Upper lobe of right lung (tissue), 1 donor: ENCODE measurements around the gene COL15A1. TPM values are rescaled to one million over a fixed set of nuclear protein-coding genes. Genes with fewer than 3 reads are reported as not detected.

ENCODE experiments used
- ATAC-seq: fragments of 200-7000 bp; cut with Tn5 transposase; one replicate; pipeline ENCODE4 v1.9.1; 2020; ENCODE audit warnings: mild to moderate bottlenecking, moderate library complexity
- DNase-seq: peaks from one replicate; pipeline ENCODE4 v3.0.0-alpha.2; 2020
- H3K27ac ChIP-seq: fragments of 200-600 bp; one replicate; pipeline ENCODE4 v1.8.0; 2022
- H3K27me3 ChIP-seq: fragments of 200-600 bp; one replicate; pipeline ENCODE4 v1.8.0; 2022; ENCODE audit warnings: mild to moderate bottlenecking
- H3K36me3 ChIP-seq: fragments of 200-600 bp; one replicate; pipeline ENCODE4 v1.8.0; 2022
- H3K4me1 ChIP-seq: fragments of 200-600 bp; one replicate; pipeline ENCODE4 v1.8.0; 2022
- H3K4me3 ChIP-seq: fragments of 200-600 bp; one replicate; pipeline ENCODE4 v1.8.0; 2022; ENCODE audit warnings: mild to moderate bottlenecking
- H3K9me3 ChIP-seq: fragments of 200-600 bp; one replicate; pipeline ENCODE4 v1.8.0; 2022
- intact Hi-C: fragments of 100-400 bp; cut with DNase I; formaldehyde crosslinking; loops from one replicate; pipeline ENCODE4 v1.11.0; 2022
- total RNA-seq: library from RNA; stranded (reverse); fragmentation: NEBNext Ultra II Directional; extraction: Animal tissue kit (Norgen Biotek cat#: 25700); gene quantifications from one replicate; pipeline ENCODE4 v1.2.1, GENCODE V29; 2021
- TF ChIP-seq, protein P1 (sequence below): fragments of 200-600 bp; IDR thresholded peaks from one replicate; pipeline ENCODE4 v1.8.0; 2022; ENCODE audit warnings: antibody characterized with exemption
- donor health status: DM: no; HTN: yes; CAD: no; lungs with severe emphysema.

Gene COL15A1
- total RNA-seq, 1 donor from 2014 or later: 8.0 TPM

DNA sequence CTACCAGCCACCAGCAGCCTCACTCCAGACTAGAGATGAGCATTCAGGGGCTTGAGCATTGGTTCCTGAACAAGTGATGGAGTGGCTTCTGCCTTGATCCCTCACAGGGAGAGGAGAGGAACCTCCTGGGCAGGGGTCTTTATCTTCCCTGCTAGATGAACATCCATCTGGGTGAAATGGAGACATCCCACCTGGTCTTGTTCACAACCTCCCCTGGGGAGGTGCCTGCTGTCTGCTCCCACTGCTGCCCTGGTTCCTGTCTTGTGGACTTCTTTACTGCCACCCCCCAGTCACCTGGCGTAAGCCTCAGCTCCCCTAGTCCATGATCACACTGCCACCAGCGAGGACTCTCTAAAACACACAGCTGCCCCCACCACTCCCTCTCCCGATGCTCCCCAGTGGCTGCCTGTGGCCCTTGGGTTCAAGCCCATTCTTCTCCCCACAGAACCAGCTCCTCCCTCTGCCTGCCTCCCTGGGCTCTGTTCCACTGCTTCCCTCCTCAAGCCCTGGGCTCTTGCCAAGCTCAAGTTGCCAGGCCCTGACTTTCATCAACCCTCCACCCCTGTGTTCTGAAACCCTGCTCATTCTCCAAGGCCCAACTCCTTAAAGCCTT, 51.5 kb downstream of the COL15A1 start:
- no peaks in the 10 kb centered on the region for H3K36me3 ChIP-seq
- TF ChIP-seq, protein P1, sequence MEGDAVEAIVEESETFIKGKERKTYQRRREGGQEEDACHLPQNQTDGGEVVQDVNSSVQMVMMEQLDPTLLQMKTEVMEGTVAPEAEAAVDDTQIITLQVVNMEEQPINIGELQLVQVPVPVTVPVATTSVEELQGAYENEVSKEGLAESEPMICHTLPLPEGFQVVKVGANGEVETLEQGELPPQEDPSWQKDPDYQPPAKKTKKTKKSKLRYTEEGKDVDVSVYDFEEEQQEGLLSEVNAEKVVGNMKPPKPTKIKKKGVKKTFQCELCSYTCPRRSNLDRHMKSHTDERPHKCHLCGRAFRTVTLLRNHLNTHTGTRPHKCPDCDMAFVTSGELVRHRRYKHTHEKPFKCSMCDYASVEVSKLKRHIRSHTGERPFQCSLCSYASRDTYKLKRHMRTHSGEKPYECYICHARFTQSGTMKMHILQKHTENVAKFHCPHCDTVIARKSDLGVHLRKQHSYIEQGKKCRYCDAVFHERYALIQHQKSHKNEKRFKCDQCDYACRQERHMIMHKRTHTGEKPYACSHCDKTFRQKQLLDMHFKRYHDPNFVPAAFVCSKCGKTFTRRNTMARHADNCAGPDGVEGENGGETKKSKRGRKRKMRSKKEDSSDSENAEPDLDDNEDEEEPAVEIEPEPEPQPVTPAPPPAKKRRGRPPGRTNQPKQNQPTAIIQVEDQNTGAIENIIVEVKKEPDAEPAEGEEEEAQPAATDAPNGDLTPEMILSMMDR: no peak
- intact Hi-C loops: no loop called here
- no peaks in the 10 kb centered on the region for H3K9me3 ChIP-seq
- ATAC-seq (peak; percentile 24), DNase-seq (peak; percentile 76)
- no peak overlapping the region for H3K4me3 ChIP-seq
- H3K27ac ChIP-seq: no peak overlapping the region
- no peaks in the 10 kb centered on the region for H3K27me3 ChIP-seq
- peaks cover 25% of the 10 kb centered on the region for H3K4me1 ChIP-seq

DNA sequence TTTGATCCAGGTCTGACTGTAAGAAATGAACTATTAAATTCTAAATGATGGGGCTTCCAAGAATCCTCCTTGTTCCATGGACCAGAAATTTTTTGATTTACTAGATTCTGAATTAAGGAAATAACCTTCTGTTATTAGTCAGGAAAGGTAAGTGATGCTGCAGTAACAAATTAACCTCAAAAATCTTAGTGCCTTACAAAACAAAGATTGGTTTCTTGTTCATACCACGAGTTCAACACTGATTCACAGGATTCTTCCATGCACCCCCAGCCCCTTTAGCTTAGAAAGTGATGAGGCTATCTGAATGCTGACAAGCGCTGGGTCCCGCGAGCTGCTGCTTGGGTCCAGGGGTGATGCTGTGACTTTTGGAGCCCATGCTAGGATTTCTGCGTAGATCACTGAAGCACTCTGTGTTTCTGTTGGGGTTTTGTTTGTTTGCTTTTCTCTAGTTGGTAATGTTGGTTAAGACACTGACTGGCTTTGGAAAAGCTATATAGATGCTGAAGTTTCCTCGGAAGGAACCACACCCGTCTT, 52.3 kb downstream of the COL15A1 start:
- Histone ChIP-seq H3K4me3 (no peak overlapping the region), H3K36me3 (no peaks in the 10 kb centered on the region), H3K27me3 (no peaks in the 10 kb centered on the region), H3K27ac (no peak overlapping the region), H3K9me3 (no peaks in the 10 kb centered on the region), H3K4me1 (peaks cover 25% of the 10 kb centered on the region)
- ATAC-seq (no peak), DNase-seq (no peak)
- intact Hi-C loops: no loop called here
- TF ChIP-seq, protein P1: no peak

DNA sequence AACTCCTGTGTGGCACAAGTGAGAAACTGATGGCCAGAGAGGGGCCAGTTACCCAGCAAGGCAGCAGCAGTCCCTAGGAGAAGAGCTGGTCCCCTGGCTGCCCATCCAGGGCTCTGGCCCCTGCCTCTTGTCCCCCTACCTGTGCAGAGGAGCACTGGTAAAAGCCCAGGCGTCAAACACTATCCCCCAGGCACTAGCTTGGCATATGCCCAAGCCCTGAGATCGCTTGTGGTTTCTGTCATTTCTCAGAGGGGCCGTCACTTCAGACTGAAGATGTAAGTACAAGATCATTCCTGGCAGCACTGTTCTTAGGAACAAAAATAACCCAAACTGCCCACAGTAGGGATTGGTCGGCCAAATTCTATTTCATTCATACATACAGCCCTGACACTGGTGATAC, 53.9 kb downstream of the COL15A1 start:
- Histone ChIP-seq H3K36me3 (no peaks in the 10 kb centered on the region), H3K9me3 (no peaks in the 10 kb centered on the region), H3K4me3 (no peak overlapping the region), H3K4me1 (peaks cover 25% of the 10 kb centered on the region), H3K27ac (no peak overlapping the region), H3K27me3 (no peaks in the 10 kb centered on the region)
- no peak for DNase-seq
- ATAC-seq: no peak
- TF ChIP-seq, protein P1: no peak
- intact Hi-C loops: no loop called here

DNA sequence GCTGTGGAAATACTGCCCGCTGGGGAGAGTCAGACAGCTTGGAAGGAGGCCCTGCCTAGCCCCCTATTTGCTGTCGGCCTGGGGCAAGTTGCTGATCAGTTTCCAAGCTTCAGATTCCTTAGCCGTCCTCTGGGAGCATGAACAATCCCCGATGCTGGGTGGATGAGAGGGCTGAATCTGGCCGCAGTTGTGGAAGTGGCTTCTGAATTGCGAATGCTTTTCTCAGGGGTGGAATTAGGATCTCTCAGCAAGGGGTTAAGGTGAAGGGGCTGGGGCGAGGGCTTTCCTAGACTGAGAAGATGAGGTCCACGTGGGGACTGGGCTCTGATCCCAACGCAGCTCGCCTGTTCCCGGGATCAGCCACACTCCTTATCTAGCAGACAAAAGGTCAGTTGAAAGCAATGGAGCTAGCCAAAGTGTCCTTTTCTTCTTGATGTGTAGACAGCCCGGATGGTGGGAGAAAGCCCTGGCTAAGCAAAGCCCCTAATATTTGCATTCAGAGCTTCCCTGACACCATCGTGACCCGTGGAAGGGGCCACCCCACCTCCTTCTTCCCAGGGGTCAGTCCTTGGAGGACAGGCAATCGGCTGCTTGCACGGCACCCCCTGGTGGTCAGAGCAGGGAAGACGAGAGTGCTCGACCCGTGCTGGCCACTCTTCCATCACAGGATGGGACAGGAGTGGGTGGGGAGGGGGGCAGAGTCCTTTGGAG, 54.9 kb downstream of the COL15A1 start:
- H3K4me3 ChIP-seq: no peak overlapping the region
- H3K4me1 ChIP-seq: peaks cover 20% of the 10 kb centered on the region
- H3K27ac ChIP-seq: peak overlapping the region; percentile 32
- H3K36me3 ChIP-seq: no peaks in the 10 kb centered on the region
- H3K27me3 ChIP-seq: no peaks in the 10 kb centered on the region
- intact Hi-C loops: no loop called here
- TF ChIP-seq, protein P1: peak; percentile 84
- H3K9me3 ChIP-seq: no peaks in the 10 kb centered on the region
- DNase-seq (peak; percentile 88), ATAC-seq (peak; percentile 89)

DNA sequence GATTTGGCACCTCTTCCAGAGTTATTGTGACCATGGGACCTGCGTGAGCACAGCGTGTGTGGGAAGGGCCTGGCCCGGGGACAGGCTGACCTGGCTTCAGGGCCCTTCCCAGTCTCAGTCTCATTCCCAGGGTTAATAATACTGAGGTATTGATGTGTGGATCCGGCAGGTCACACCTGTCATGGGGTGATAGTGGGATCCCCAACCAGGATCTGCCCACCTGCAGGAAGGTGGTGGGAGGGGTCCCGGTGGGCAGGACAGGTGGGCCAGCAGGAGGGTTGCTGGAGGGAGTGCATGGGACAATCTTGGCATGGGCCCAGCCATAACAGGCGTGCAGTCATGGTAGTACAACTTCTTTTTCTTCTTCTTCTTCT, 55.4 kb downstream of the COL15A1 start:
- Histone ChIP-seq H3K36me3 (no peaks in the 10 kb centered on the region), H3K9me3 (no peaks in the 10 kb centered on the region), H3K4me1 (peaks cover 15% of the 10 kb centered on the region), H3K27ac (peak overlapping the region; percentile 32), H3K27me3 (no peaks in the 10 kb centered on the region), H3K4me3 (no peak overlapping the region)
- ATAC-seq: no peak
- DNase-seq: no peak
- intact Hi-C loops: no loop called here
- TF ChIP-seq, protein P1: no peak
